AG10803 (cell line): ENCODE data around the gene SPATS2L.

Source experiments
- DNase-seq: peaks from one replicate; pipeline ENCODE4 v3.0.0; 2010; ENCODE audit warnings: low read depth
- H3K4me3 ChIP-seq: 2 replicates; pipeline ENCODE4 v1.5.1; 2011; ENCODE audit warnings: mild to moderate bottlenecking, low read length, control low read depth
- CTCF ChIP-seq: conservative IDR thresholded peaks from 2 replicates; pipeline ENCODE4 v1.5.1; 2011; ENCODE audit warnings: mild to moderate bottlenecking, low read length, control low read depth, inconsistent platforms

SPATS2L gene

GRCh38 chr2:200308546-200309295, 2.2 kb downstream of the SPATS2L start:
- peak overlapping the region; percentile 80 for H3K4me3 ChIP-seq
- TF ChIP-seq CTCF = peak; percentile 37
- peak; percentile 55 for DNase-seq

- DNase-seq = no peak
- no peak for TF ChIP-seq CTCF
- peak overlapping the region; percentile 80 for H3K4me3 ChIP-seq
These were observed 3.0 kb downstream of the SPATS2L start for GRCh38 chr2:200309296-200310049.

GRCh38 chr2:200310545-200310971, 4.1 kb downstream of the SPATS2L start:
- H3K4me3 ChIP-seq = no peak overlapping the region
- DNase-seq = peak; percentile 43
- no peak for TF ChIP-seq CTCF

GRCh38 chr2:200311139-200311538, 4.6 kb downstream of the SPATS2L start:
- H3K4me3 ChIP-seq = no peak overlapping the region
- no peak for TF ChIP-seq CTCF
- no peak for DNase-seq

- no peak overlapping the region for H3K4me3 ChIP-seq
- DNase-seq = peak; percentile 73
- TF ChIP-seq CTCF = no peak
These were observed 8.6 kb downstream of the SPATS2L start for GRCh38 chr2:200314976-200315567.

- no peak overlapping the region for H3K4me3 ChIP-seq
- TF ChIP-seq CTCF = no peak
- no peak for DNase-seq
These were observed 11.5 kb downstream of the SPATS2L start for GRCh38 chr2:200317975-200318374.
